H9 (cell line): Measurements from ENCODE around the gene DNAJA1. TPM values are rescaled to one million over a fixed set of nuclear protein-coding genes. Genes with fewer than 3 reads are reported as not detected.
A peak's percentile ranks its signal among the peaks of the same experiment; 100 is the strongest.

Source experiments
- DNase-seq: peaks from one replicate; pipeline ENCODE4 v3.0.0-alpha.2; 2017
- H2AFZ ChIP-seq: one replicate; pipeline ENCODE4 v1.6.1; 2013; ENCODE audit warnings: mild to moderate bottlenecking, low read length, control low read depth, moderate library complexity
- H2AK5ac ChIP-seq: 2 replicates; pipeline ENCODE4 v1.6.1; 2013; ENCODE audit warnings: low read length, control low read depth, mixed read lengths; ENCODE audit not compliant: insufficient read length
- H2BK120ac ChIP-seq: one replicate; pipeline ENCODE4 v1.6.1; 2013; ENCODE audit warnings: low read depth, mild to moderate bottlenecking, low read length, control low read depth, inconsistent platforms; ENCODE audit not compliant: poor library complexity, severe bottlenecking
- H2BK12ac ChIP-seq: 2 replicates; pipeline ENCODE4 v1.6.1; 2013; ENCODE audit warnings: low read length, control low read depth, mixed read lengths, low read depth; ENCODE audit not compliant: insufficient read length
- H2BK15ac ChIP-seq: 2 replicates; pipeline ENCODE4 v1.6.1; 2013; ENCODE audit warnings: low read depth, low read length, control low read depth
- H2BK20ac ChIP-seq: one replicate; pipeline ENCODE4 v1.6.1; 2013; ENCODE audit warnings: low read depth, mild to moderate bottlenecking, low read length, control low read depth, inconsistent platforms; ENCODE audit not compliant: poor library complexity, severe bottlenecking
- H2BK5ac ChIP-seq: 2 replicates; pipeline ENCODE4 v1.6.1; 2013; ENCODE audit warnings: low read length, control low read depth, mixed read lengths; ENCODE audit not compliant: insufficient read length
- H3K14ac ChIP-seq: 2 replicates; pipeline ENCODE4 v1.6.1; 2013; ENCODE audit warnings: low read length, control low read depth; ENCODE audit not compliant: insufficient read depth
- H3K18ac ChIP-seq: 2 replicates; pipeline ENCODE4 v1.6.1; 2013; ENCODE audit warnings: low read depth, mild to moderate bottlenecking, mixed read lengths, low read length, control low read depth; ENCODE audit not compliant: insufficient read length
- H3K23ac ChIP-seq: 2 replicates; pipeline ENCODE4 v1.6.1; 2013; ENCODE audit warnings: low read length, control low read depth, mixed read lengths, low read depth; ENCODE audit not compliant: insufficient read length
- H3K23me2 ChIP-seq: 2 replicates; pipeline ENCODE4 v1.6.1; 2013; ENCODE audit warnings: low read depth, mild to moderate bottlenecking, mixed read lengths, low read length, control low read depth; ENCODE audit not compliant: insufficient read length, poor library complexity, severe bottlenecking
- H3K27ac ChIP-seq: 2 replicates; pipeline ENCODE4 v1.5.1; 2013; ENCODE audit warnings: low read length, control low read depth, mixed read lengths, low read depth; ENCODE audit not compliant: insufficient read length
- H3K27me3 ChIP-seq: 2 replicates; pipeline ENCODE4 v1.6.1; 2013; ENCODE audit warnings: low read length, control low read depth, inconsistent platforms; ENCODE audit not compliant: insufficient read depth
- H3K4ac ChIP-seq: 2 replicates; pipeline ENCODE4 v1.6.1; 2013; ENCODE audit warnings: low read depth, mild to moderate bottlenecking, control low read depth, inconsistent platforms, low read length, moderate library complexity
- H3K4me1 ChIP-seq: 2 replicates; pipeline ENCODE4 v1.6.1; 2013; ENCODE audit warnings: low read length, control low read depth, inconsistent platforms; ENCODE audit not compliant: insufficient read depth
- H3K4me2 ChIP-seq: 2 replicates; pipeline ENCODE4 v1.6.1; 2013; ENCODE audit warnings: low read length, control low read depth, mixed read lengths; ENCODE audit not compliant: insufficient read length, insufficient read depth
- H3K56ac ChIP-seq: 2 replicates; pipeline ENCODE4 v1.6.1; 2013; ENCODE audit warnings: low read depth, mild to moderate bottlenecking, mixed read lengths, low read length, control low read depth; ENCODE audit not compliant: insufficient read length
- H3K79me1 ChIP-seq: 2 replicates; pipeline ENCODE4 v1.6.1; 2013; ENCODE audit warnings: low read depth, mild to moderate bottlenecking, moderate library complexity, low read length, control low read depth, inconsistent platforms; ENCODE audit not compliant: insufficient read depth, poor library complexity, severe bottlenecking
- H3K79me2 ChIP-seq: 2 replicates; pipeline ENCODE4 v1.6.1; 2013; ENCODE audit warnings: low read length, control low read depth, inconsistent platforms; ENCODE audit not compliant: insufficient read depth
- H3K9ac ChIP-seq: 2 replicates; pipeline ENCODE4 v1.6.1; 2013; ENCODE audit warnings: low read length, control low read depth, mixed read lengths; ENCODE audit not compliant: insufficient read length; ENCODE audit errors: extremely low read depth
- H3K9me3 ChIP-seq: one replicate; pipeline ENCODE4 v1.6.1; 2013; ENCODE audit warnings: low read depth, low read length, inconsistent platforms; ENCODE audit not compliant: control insufficient read depth
- H3T11ph ChIP-seq: one replicate; pipeline ENCODE4 v1.6.1; 2013; ENCODE audit warnings: mild to moderate bottlenecking, low read length, control low read depth, inconsistent platforms
- H4K20me1 ChIP-seq: one replicate; pipeline ENCODE4 v1.6.1; 2013; ENCODE audit not compliant: control insufficient read depth, insufficient read length, insufficient read depth
- H4K5ac ChIP-seq: 2 replicates; pipeline ENCODE4 v1.6.1; 2013; ENCODE audit warnings: low read depth, mild to moderate bottlenecking, mixed read lengths, low read length, control low read depth; ENCODE audit not compliant: insufficient read length
- H4K8ac ChIP-seq: replicated peaks from 2 replicates; pipeline ENCODE4 v1.6.1; 2013; ENCODE audit warnings: low read length, control low read depth, mixed read lengths, low read depth; ENCODE audit not compliant: insufficient read length
- H4K91ac ChIP-seq: 2 replicates; pipeline ENCODE4 v1.6.1; 2013; ENCODE audit warnings: low read depth, mild to moderate bottlenecking, moderate library complexity, mixed read lengths, low read length, control low read depth; ENCODE audit not compliant: insufficient read length
- H3K27ac Mint-ChIP-seq, 3 experiments: 2 replicates in 2 of 3; 3 replicates in 1 of 3; pipeline ENCODE4 v1.8.0; 2020 to 2021; ENCODE audit warnings: mixed read lengths in 3 of 3, mild to moderate bottlenecking in 1 of 3, moderate library complexity in 1 of 3
- H3K27me3 Mint-ChIP-seq: 2 replicates; pipeline ENCODE4 v1.8.0; 2021; ENCODE audit warnings: low read depth, mild to moderate bottlenecking, moderate library complexity, mixed read lengths
- H3K36me3 Mint-ChIP-seq, 3 experiments: 2 replicates in 2 of 3; 3 replicates in 1 of 3; pipeline ENCODE4 v1.8.0; 2020 to 2021; ENCODE audit warnings: low read depth in 3 of 3, mixed read lengths in 3 of 3; ENCODE audit not compliant: insufficient read depth in 1 of 3
- H3K4me1 Mint-ChIP-seq, 2 experiments: 2 replicates each; pipeline ENCODE4 v1.8.0; 2020; ENCODE audit warnings: mixed read lengths in 2 of 2
- H3K4me3 Mint-ChIP-seq, 2 experiments: 2 replicates in 1 of 2; 3 replicates in 1 of 2; pipeline ENCODE4 v1.8.0; 2020 to 2021; ENCODE audit warnings: mild to moderate bottlenecking in 2 of 2, mixed read lengths in 2 of 2, moderate library complexity in 1 of 2
- H3K9me3 Mint-ChIP-seq, 2 experiments: 2 replicates in 1 of 2; 3 replicates in 1 of 2; pipeline ENCODE4 v1.8.0; 2020; ENCODE audit warnings: mild to moderate bottlenecking in 2 of 2, mixed read lengths in 2 of 2, moderate library complexity in 1 of 2
- WGBS: extraction: QIAGEN DNeasy Blood & Tissue Kit; methylation state at CpG from one replicate; pipeline ENCODE4 v1.1.7; 2013; ENCODE audit warnings: missing lambda C conversion rate, low lambda C conversion rate, mixed read lengths; ENCODE audit not compliant: insufficient read length; ENCODE audit errors: extremely low coverage; 5-methylcytosine and 5-hydroxymethylcytosine counted together
- total RNA-seq: library from RNA; stranded (reverse); gene quantifications from 2 replicates; pipeline ENCODE4 v1.2.1, GENCODE V29; 2021
- TF ChIP-seq, protein P1 (sequence below): fragments of 200-600 bp; sonication (generic); conservative IDR thresholded peaks from 3 replicates; pipeline ENCODE4 v1.8.0; 2021; ENCODE audit warnings: antibody characterized with exemption, mild to moderate bottlenecking

DNAJA1 gene
- total RNA-seq, 1 experiment from 2014 or later, result 217 TPM

DNA sequence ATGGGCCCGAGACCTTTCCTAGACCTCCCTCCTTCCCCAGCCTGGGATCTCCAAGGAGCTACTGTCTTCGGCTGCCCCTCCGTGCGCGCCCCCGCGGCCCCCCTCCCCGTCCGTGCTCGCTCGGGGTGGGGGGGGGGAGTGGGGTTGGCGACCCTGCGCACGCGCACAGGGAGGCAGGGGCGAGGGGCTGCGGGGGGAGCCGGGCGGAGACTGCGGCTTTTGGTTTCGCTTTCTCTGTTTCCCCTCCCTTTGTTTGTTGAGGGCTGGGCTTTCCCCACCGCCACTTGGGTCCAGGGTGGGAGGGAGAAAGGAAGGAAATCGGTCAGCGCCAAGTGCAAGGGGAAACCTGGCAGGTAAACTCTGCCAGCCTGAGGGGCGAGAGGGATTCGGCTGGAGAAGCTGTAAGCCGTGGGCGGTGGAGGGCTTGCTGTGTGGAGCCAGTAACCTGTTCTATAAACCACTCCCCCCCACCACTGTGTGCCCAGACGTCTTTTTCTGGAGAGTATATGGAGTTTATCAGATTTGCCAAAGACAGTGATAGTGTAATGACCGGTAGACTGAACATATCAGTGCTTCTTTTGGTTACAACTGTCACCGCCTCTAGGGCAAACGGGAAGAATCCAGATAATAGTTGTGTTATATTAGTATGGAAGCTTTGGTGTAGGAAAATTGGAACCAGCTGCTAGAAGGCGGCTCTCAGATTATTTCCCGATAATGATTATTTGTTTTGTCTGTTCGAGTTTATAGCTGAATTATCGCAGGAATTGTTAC is 684 bp downstream of the DNAJA1 start:
- H2AFZ ChIP-seq, result no peak overlapping the region
- peaks cover 21 to 30% of the 10 kb centered on the region in 2 experiments for H3K4me1 Mint-ChIP-seq
- peak overlapping the region; percentile 96 to 97 for H3K4me3 Mint-ChIP-seq
- no peak overlapping the region for H3K23ac ChIP-seq
- H4K8ac ChIP-seq, result no peak overlapping the region
- no peak overlapping the region for H4K5ac ChIP-seq
- peak; percentile 81 for DNase-seq
- peaks cover 34% of the 10 kb centered on the region; the same call in 1 of the 2 replicates for H3K79me2 ChIP-seq
- H3K23me2 ChIP-seq, result peaks cover 5% of the 10 kb centered on the region
- H3K27ac Mint-ChIP-seq, result peak overlapping the region; percentile 65 to 97 (median 94); a peak in 5 of 7 replicates
- H3K18ac ChIP-seq, result peak overlapping the region; percentile 85
- TF ChIP-seq, protein P1, sequence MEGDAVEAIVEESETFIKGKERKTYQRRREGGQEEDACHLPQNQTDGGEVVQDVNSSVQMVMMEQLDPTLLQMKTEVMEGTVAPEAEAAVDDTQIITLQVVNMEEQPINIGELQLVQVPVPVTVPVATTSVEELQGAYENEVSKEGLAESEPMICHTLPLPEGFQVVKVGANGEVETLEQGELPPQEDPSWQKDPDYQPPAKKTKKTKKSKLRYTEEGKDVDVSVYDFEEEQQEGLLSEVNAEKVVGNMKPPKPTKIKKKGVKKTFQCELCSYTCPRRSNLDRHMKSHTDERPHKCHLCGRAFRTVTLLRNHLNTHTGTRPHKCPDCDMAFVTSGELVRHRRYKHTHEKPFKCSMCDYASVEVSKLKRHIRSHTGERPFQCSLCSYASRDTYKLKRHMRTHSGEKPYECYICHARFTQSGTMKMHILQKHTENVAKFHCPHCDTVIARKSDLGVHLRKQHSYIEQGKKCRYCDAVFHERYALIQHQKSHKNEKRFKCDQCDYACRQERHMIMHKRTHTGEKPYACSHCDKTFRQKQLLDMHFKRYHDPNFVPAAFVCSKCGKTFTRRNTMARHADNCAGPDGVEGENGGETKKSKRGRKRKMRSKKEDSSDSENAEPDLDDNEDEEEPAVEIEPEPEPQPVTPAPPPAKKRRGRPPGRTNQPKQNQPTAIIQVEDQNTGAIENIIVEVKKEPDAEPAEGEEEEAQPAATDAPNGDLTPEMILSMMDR, result no peak
- no peak overlapping the region for H2BK20ac ChIP-seq
- no peak overlapping the region for H2AK5ac ChIP-seq
- no peak overlapping the region; the same call in 1 of the 2 replicates for H3K4ac ChIP-seq
- no peak overlapping the region for H2BK120ac ChIP-seq
- H3K4me1 ChIP-seq, result 0 out of 2 replicates have a peak, but pooled peaks cover 4% of the 10 kb centered on the region
- H3K36me3 Mint-ChIP-seq, result peaks cover 24 to 67% (median 61%) of the 10 kb centered on the region in 3 experiments; a peak in 6 of 7 replicates
- no CpG with 5 or more reads among the region's 36 CpGs for WGBS
- H3K79me1 ChIP-seq, result peaks cover 3% of the 10 kb centered on the region
- no peaks in the 10 kb centered on the region for H3K9me3 Mint-ChIP-seq
- H4K20me1 ChIP-seq, result no peaks in the 10 kb centered on the region
- H3K4me2 ChIP-seq, result peak overlapping the region; percentile 70
- no peaks in the 10 kb centered on the region for H3K9me3 ChIP-seq
- H3K27ac ChIP-seq, result no peak overlapping the region
- no peak overlapping the region for H2BK15ac ChIP-seq
- no peaks in the 10 kb centered on the region for H3K27me3 ChIP-seq
- H4K91ac ChIP-seq, result no peak overlapping the region
- no peak overlapping the region for H3K56ac ChIP-seq
- H3T11ph ChIP-seq, result no peak overlapping the region
- peak overlapping the region; percentile 89; the same call in 1 of the 2 replicates for H3K14ac ChIP-seq
- no peaks in the 10 kb centered on the region for H3K27me3 Mint-ChIP-seq
- peak overlapping the region; percentile 85 for H3K9ac ChIP-seq
- no peak overlapping the region for H2BK5ac ChIP-seq
- no peak overlapping the region for H2BK12ac ChIP-seq
